A549 (cell line): Measurements from ENCODE around the gene SLCO2A1. TPM values are rescaled to one million over a fixed set of nuclear protein-coding genes. Genes with fewer than 3 reads are reported as not detected.

Experiments used
- ATAC-seq, 2 experiments: fragments of 200-7000 bp in 1 of 2; fragments of >200 bp in 1 of 2; cut with Nextera tagmentation in 1 of 2; cut with Tn5 transposase in 1 of 2; 3 replicates each; pipeline versions ENCODE4 v1.8.0 to v1.9.1; 2018 to 2020; ENCODE audit warnings: mild to moderate bottlenecking in 1 of 2, moderate library complexity in 1 of 2
- CTCF ChIA-PET: fragments of 300-600 bp; sonication (Branson Sonifier 250); formaldehyde crosslinking; extraction: SDS; loops from one replicate; lab custom pipeline; 2021; ENCODE audit warnings: antibody characterized with exemption, inconsistent platforms; lab: Yijun Ruan, JAX
- POLR2A ChIA-PET: fragments of 350-600 bp; formaldehyde crosslinking; extraction: SDS; loops from one replicate; lab custom pipeline; 2021; ENCODE audit warnings: antibody characterized with exemption, inconsistent platforms; lab: Yijun Ruan, JAX
- DNase-seq, 2 experiments: peaks; one replicate each; pipeline versions ENCODE4 v3.0.0 to v3.0.0-alpha.2; 2011 to 2016; ENCODE audit warnings: low read depth in 1 of 2, low spot score in 1 of 2
- FAIRE-seq: peaks from 2 replicates; lab custom pipeline; 2011; peaks lifted over from hg19 to GRCh38; lab: Jason Lieb, UNC
- H3K27ac ChIP-seq, 2 experiments: fragments of >200 bp; sonication (Bioruptor Twin); formaldehyde crosslinking; 3 replicates each; pipeline ENCODE4 v1.5.1; 2016 to 2017
- H3K4me1 ChIP-seq: fragments of >200 bp; sonication (Bioruptor Twin); formaldehyde crosslinking; 3 replicates; pipeline ENCODE4 v1.6.1; 2016
- H3K4me2 ChIP-seq: fragments of >200 bp; sonication (Bioruptor Twin); formaldehyde crosslinking; 3 replicates; pipeline ENCODE4 v1.6.1; 2016
- H3K4me3 ChIP-seq: fragments of >200 bp; sonication (Bioruptor Twin); formaldehyde crosslinking; 3 replicates; pipeline ENCODE4 v1.5.1; 2016
- H3K9me3 ChIP-seq: fragments of >200 bp; sonication (Bioruptor Twin); formaldehyde crosslinking; 3 replicates; pipeline ENCODE4 v1.6.1; 2016
- BCL3 ChIP-seq: fragments of >200 bp; sonication (Bioruptor Twin); formaldehyde crosslinking; IDR thresholded peaks from 3 replicates; pipeline ENCODE4 v1.6.1; 2016
- BHLHE40 ChIP-seq: IDR thresholded peaks from 2 replicates; pipeline ENCODE4 v1.6.1; 2012; ENCODE audit warnings: low read depth, low read length, inconsistent platforms
- CEBPB ChIP-seq, 2 experiments: fragments of >200 bp in 1 of 2; sonication (Bioruptor Twin) in 1 of 2; formaldehyde crosslinking in 1 of 2; IDR thresholded peaks; 2 replicates each; pipeline ENCODE4 v1.6.1; 2012 to 2016
- CTCF ChIP-seq: fragments of >200 bp; sonication (Bioruptor Twin); formaldehyde crosslinking; IDR thresholded peaks from 3 replicates; pipeline ENCODE4 v1.5.1; 2016
- E2F6 ChIP-seq: IDR thresholded peaks from 2 replicates; pipeline ENCODE4 v1.6.1; 2012; ENCODE audit warnings: low read depth, borderline replicate concordance
- EHMT2 ChIP-seq: fragments of 200-600 bp; sonication (generic); IDR thresholded peaks from 2 replicates; pipeline ENCODE4 v1.6.1; 2016; ENCODE audit warnings: antibody characterized with exemption, low read depth, mild to moderate bottlenecking, moderate library complexity
- FOXS1 ChIP-seq: fragments of 250-450 bp; sonication (Bioruptor Pico); IDR thresholded peaks from 2 replicates; pipeline ENCODE4 v1.5.0; 2020; ENCODE audit warnings: mild to moderate bottlenecking, moderate library complexity
- HOXB13 ChIP-seq: fragments of 250-450 bp; sonication (Bioruptor Pico); IDR thresholded peaks from 2 replicates; pipeline ENCODE4 v1.5.0; 2020; ENCODE audit warnings: low read depth, mild to moderate bottlenecking, moderate library complexity
- JUN ChIP-seq, 2 experiments: fragments of >200 bp; sonication (Bioruptor Twin); formaldehyde crosslinking; IDR thresholded peaks; 2 replicates in 1 of 2; 3 replicates in 1 of 2; pipeline ENCODE4 v1.6.1; 2016 to 2017
- KDM1A ChIP-seq: fragments of 200-600 bp; sonication (generic); IDR thresholded peaks from 2 replicates; pipeline ENCODE4 v1.6.1; 2016; ENCODE audit warnings: low read depth, mild to moderate bottlenecking
- MAFK ChIP-seq: fragments of 450-650 bp; IDR thresholded peaks from 2 replicates; pipeline ENCODE4 v1.6.1; 2014; ENCODE audit not compliant: partially characterized antibody
- MAX ChIP-seq: IDR thresholded peaks from 2 replicates; pipeline ENCODE4 v1.6.1; 2012
- NPAS2 ChIP-seq: fragments of 250-450 bp; sonication (Bioruptor Pico); IDR thresholded peaks from 2 replicates; pipeline ENCODE4 v1.8.0; 2022; ENCODE audit warnings: mild to moderate bottlenecking, moderate library complexity, borderline replicate concordance
- NR3C1 ChIP-seq: fragments of >200 bp; sonication (Bioruptor Twin); formaldehyde crosslinking; IDR thresholded peaks from 3 replicates; pipeline ENCODE4 v1.6.1; 2017
- PHF8 ChIP-seq: fragments of 200-600 bp; sonication (generic); IDR thresholded peaks from 2 replicates; pipeline ENCODE4 v1.6.1; 2016; ENCODE audit warnings: low read depth, mild to moderate bottlenecking, antibody characterized with exemption, moderate library complexity, borderline replicate concordance
- POLR2AphosphoS2 ChIP-seq: conservative IDR thresholded peaks from 2 replicates; pipeline ENCODE4 v1.6.1; 2012; ENCODE audit warnings: low read length, improper control_type of control experiment, inconsistent platforms
- RCOR1 ChIP-seq: fragments of 150-350 bp; IDR thresholded peaks from 2 replicates; pipeline ENCODE4 v1.6.1; 2014; ENCODE audit warnings: antibody characterized with exemption, low read length, low read depth
- RFX5 ChIP-seq: fragments of 450-650 bp; IDR thresholded peaks from 2 replicates; pipeline ENCODE4 v1.7.1; 2014; ENCODE audit warnings: antibody characterized with exemption, mild to moderate bottlenecking, moderate library complexity
- TFCP2L1 ChIP-seq: fragments of 250-450 bp; sonication (Bioruptor Pico); IDR thresholded peaks from 2 replicates; pipeline ENCODE4 v1.5.0; 2021; ENCODE audit warnings: mild to moderate bottlenecking
- TP53 ChIP-seq: fragments of 250-450 bp; sonication (Bioruptor Pico); IDR thresholded peaks from 2 replicates; pipeline ENCODE4 v1.5.0; 2021; ENCODE audit warnings: mild to moderate bottlenecking, moderate library complexity
- ZC3H11A ChIP-seq: fragments of 450-650 bp; IDR thresholded peaks from 2 replicates; pipeline ENCODE4 v1.6.1; 2014; ENCODE audit warnings: antibody characterized with exemption, mild to moderate bottlenecking
- ZNF302 ChIP-seq: fragments of 250-450 bp; sonication (Bioruptor Pico); IDR thresholded peaks from 2 replicates; pipeline ENCODE4 v1.9.0; 2021; ENCODE audit warnings: inconsistent platforms, mild to moderate bottlenecking, moderate library complexity
- WGBS: methylation state at CpG from one replicate; pipeline ENCODE4 v1.1.6; 2017; ENCODE audit errors: missing lambda C conversion rate; 5-methylcytosine and 5-hydroxymethylcytosine counted together
- polyA plus RNA-seq, 4 experiments: library from polyadenylated mRNA; depleted of rRNA in 3 of 4; stranded (reverse); fragments of >200 nt; fragmentation: RNase III in 1 of 4; extraction: RNeasy Plus Mini Kit Qiagen cat#74134 plus additional on column Dnase treatment in 1 of 4; gene quantifications; 2 replicates in 3 of 4; 3 replicates in 1 of 4; pipeline ENCODE4 v1.2.3, GENCODE V29; 2011 to 2017

The SLCO2A1 gene
- polyA plus RNA-seq, 2 of the 4 experiments (the other 2 are of a cell fraction): 0.12 TPM; not detected in 1

- ChIA-PET CTCF (no interaction called here), POLR2A (no interaction called here)
- 41% methylated on average over 8 of the region's 8 CpGs for WGBS
- Histone ChIP-seq H3K9me3 (peaks cover 4% of the 10 kb centered on the region; the same call in 2 of the 3 replicates), H3K4me1 (no peaks in the 10 kb centered on the region)
- TF ChIP-seq POLR2AphosphoS2: no peak
- TF ChIP-seq MAFK: no peak
- TF ChIP-seq RCOR1: no peak
- no peak for TF ChIP-seq HOXB13 (CRISPR knock-in tag)
- no peak for TF ChIP-seq PHF8
- TF ChIP-seq TFCP2L1: no peak
- no peak for TF ChIP-seq BCL3
- TF ChIP-seq RFX5: no peak
- TF ChIP-seq, all 56 proteins: peak for 0
- no peak overlapping the region for H3K4me3 ChIP-seq
- FAIRE-seq (no peak), ATAC-seq (no peak), DNase-seq (no peak)
- H3K27ac ChIP-seq: no peak overlapping the region
- H3K4me2 ChIP-seq: no peak overlapping the region
Observed at GRCh38 chr3:134078169-134078831, 48.6 kb upstream of the SLCO2A1 start.

GRCh38 chr3:134077649-134078161 lies 48.0 kb upstream of the SLCO2A1 start:
- no peak for FAIRE-seq
- POLR2A ChIA-PET: no interaction called here
- TF ChIP-seq CTCF: no peak
- no peak for TF ChIP-seq E2F6
- no peak for TF ChIP-seq POLR2AphosphoS2
- TF ChIP-seq TFCP2L1: no peak
- TF ChIP-seq NPAS2 (CRISPR knock-in tag): no peak
- TF ChIP-seq TP53 (CRISPR knock-in tag): no peak
- TF ChIP-seq HOXB13 (CRISPR knock-in tag): no peak
- no peak for TF ChIP-seq RFX5
- TF ChIP-seq MAX: no peak
- no peak for TF ChIP-seq EHMT2
- no peak for TF ChIP-seq KDM1A
- no peak for TF ChIP-seq ZNF302 (CRISPR knock-in tag)
- TF ChIP-seq ZC3H11A: no peak
- no peak for TF ChIP-seq BHLHE40
- no peak for TF ChIP-seq FOXS1 (CRISPR knock-in tag)
- TF ChIP-seq NR3C1: no peak
- TF ChIP-seq CEBPB (IDR thresholded peaks at IDR 0.05): no peak
- TF ChIP-seq JUN (IDR thresholded peaks at IDR 0.05): no peak
- CTCF ChIA-PET: no interaction called here
- no peak overlapping the region for H3K27ac ChIP-seq
- H3K4me3 ChIP-seq: no peak overlapping the region
- WGBS: 40% methylated on average over 2 of the region's 3 CpGs
- H3K4me2 ChIP-seq: no peak overlapping the region
- ATAC-seq: no peak
- DNase-seq: no peak
- H3K9me3 ChIP-seq: peaks cover 4% of the 10 kb centered on the region; the same call in 2 of the 3 replicates
- H3K4me1 ChIP-seq: no peaks in the 10 kb centered on the region
